GM23338 (cell line): Measurements from ENCODE around the gene FMO3. TPM values are rescaled to one million over a fixed set of nuclear protein-coding genes. Genes with fewer than 3 reads are reported as not detected.

Source experiments
- ATAC-seq: fragments of 200-7000 bp; cut with Tn5 transposase; 3 replicates; pipeline ENCODE4 v1.9.1; 2020
- DNase-seq: peaks from one replicate; pipeline ENCODE4 v3.0.0-alpha.2; 2015; ENCODE audit warnings: low spot score
- H2AFZ ChIP-seq: fragments of 200-600 bp; sonication (generic); 2 replicates; pipeline ENCODE4 v1.8.0; 2016; ENCODE audit warnings: antibody characterized with exemption, mild to moderate bottlenecking, moderate library complexity
- H3F3A ChIP-seq: fragments of 200-600 bp; sonication (generic); replicated peaks from 2 replicates; pipeline ENCODE4 v1.8.0; 2017; ENCODE audit warnings: antibody characterized with exemption, mixed run types, low read depth
- H3K27ac ChIP-seq: fragments of 200-600 bp; sonication (generic); 2 replicates; pipeline ENCODE4 v1.6.1; 2016; ENCODE audit warnings: low read depth
- H3K27me3 ChIP-seq: fragments of 200-600 bp; sonication (generic); 2 replicates; pipeline ENCODE4 v1.8.0; 2016; ENCODE audit warnings: mild to moderate bottlenecking, mixed run types, moderate library complexity; ENCODE audit not compliant: insufficient read depth
- H3K36me3 ChIP-seq: fragments of 200-600 bp; sonication (generic); 2 replicates; pipeline ENCODE4 v1.8.0; 2016; ENCODE audit warnings: mild to moderate bottlenecking; ENCODE audit not compliant: insufficient read depth
- H3K4me1 ChIP-seq: fragments of 200-600 bp; sonication (generic); 2 replicates; pipeline ENCODE4 v1.8.0; 2016; ENCODE audit warnings: mild to moderate bottlenecking, moderate library complexity; ENCODE audit not compliant: insufficient read depth
- H3K4me2 ChIP-seq: fragments of 200-600 bp; sonication (generic); 2 replicates; pipeline ENCODE4 v1.7.1; 2017; ENCODE audit warnings: mixed run types
- H3K4me3 ChIP-seq: fragments of 200-600 bp; sonication (generic); 2 replicates; pipeline ENCODE4 v1.6.1; 2016; ENCODE audit warnings: mixed run types
- H3K79me2 ChIP-seq: fragments of 200-600 bp; sonication (generic); replicated peaks from 2 replicates; pipeline ENCODE4 v1.8.0; 2017; ENCODE audit warnings: mild to moderate bottlenecking; ENCODE audit not compliant: insufficient read depth
- H3K9me2 ChIP-seq: fragments of 200-600 bp; sonication (generic); 2 replicates; pipeline ENCODE4 v1.8.0; 2017; ENCODE audit not compliant: insufficient read depth
- H4K20me1 ChIP-seq: fragments of 200-600 bp; sonication (generic); replicated peaks from 2 replicates; pipeline ENCODE4 v1.8.0; 2017; ENCODE audit warnings: mild to moderate bottlenecking; ENCODE audit not compliant: insufficient read depth
- H3K27ac Mint-ChIP-seq: 2 replicates; pipeline ENCODE4 v1.8.0; 2020; ENCODE audit warnings: inconsistent platforms, mild to moderate bottlenecking, moderate library complexity, mixed read lengths
- H3K27me3 Mint-ChIP-seq: 3 replicates; pipeline ENCODE4 v1.8.0; 2022; ENCODE audit warnings: low read depth, mild to moderate bottlenecking, moderate library complexity, mixed read lengths, inconsistent platforms; ENCODE audit not compliant: insufficient read depth, poor library complexity
- H3K36me3 Mint-ChIP-seq: 3 replicates; pipeline ENCODE4 v1.8.0; 2021; ENCODE audit warnings: low read depth, mild to moderate bottlenecking, inconsistent platforms, moderate library complexity, mixed read lengths
- H3K4me1 Mint-ChIP-seq: 3 replicates; pipeline ENCODE4 v1.8.0; 2020; ENCODE audit warnings: mild to moderate bottlenecking, inconsistent platforms, mixed read lengths
- H3K4me3 Mint-ChIP-seq: 3 replicates; pipeline ENCODE4 v1.8.0; 2021; ENCODE audit warnings: moderate library complexity, mild to moderate bottlenecking, inconsistent platforms, mixed read lengths
- H3K9me3 Mint-ChIP-seq: 3 replicates; pipeline ENCODE4 v1.8.0; 2020; ENCODE audit warnings: moderate library complexity, mild to moderate bottlenecking, inconsistent platforms, mixed read lengths
- ETS1 ChIP-seq: IDR thresholded peaks from 2 replicates; pipeline ENCODE4 v1.6.1; 2016; ENCODE audit warnings: antibody characterized with exemption
- JUNB ChIP-seq: IDR thresholded peaks from one replicate; pipeline ENCODE4 v1.6.1; 2016; ENCODE audit warnings: antibody characterized with exemption; ENCODE audit not compliant: unreplicated experiment
- POLR2AphosphoS5 ChIP-seq: IDR thresholded peaks from 2 replicates; pipeline ENCODE4 v1.6.1; 2016; ENCODE audit warnings: antibody characterized with exemption, low read depth
- ZNF331 ChIP-seq: fragments of 250-450 bp; sonication (Bioruptor Pico); IDR thresholded peaks from 2 replicates; pipeline ENCODE4 v1.5.0; 2020; ENCODE audit warnings: low read depth, mild to moderate bottlenecking, moderate library complexity
- polyA plus RNA-seq: library from polyadenylated mRNA; unstranded; fragments of >200 nt; fragmentation: Nextera tagmentation; extraction: Ambion mirVana; gene quantifications from 2 replicates; pipeline ENCODE4 v1.2.1, GENCODE V29; 2016
- total RNA-seq: library from RNA; depleted of rRNA; stranded (reverse); fragments of >200 nt; shearing (Covaris generic); gene quantifications from 2 replicates; pipeline ENCODE4 v1.2.3, GENCODE V29; 2014
- TF ChIP-seq, protein P1 (sequence below), 2 experiments: fragments of 200-600 bp in 1 of 2; sonication (generic) in 1 of 2; conservative IDR thresholded peaks; 2 replicates each; pipeline versions ENCODE4 v1.5.1 to v1.6.1; 2016 to 2017; ENCODE audit warnings: antibody characterized with exemption in 2 of 2, low read depth in 2 of 2, mild to moderate bottlenecking in 2 of 2, moderate library complexity in 1 of 2
- TF ChIP-seq, protein P2 (sequence below): fragments of 250-450 bp; sonication (Bioruptor Pico); IDR thresholded peaks from 2 replicates; pipeline ENCODE4 v1.5.0; 2020; ENCODE audit warnings: mild to moderate bottlenecking, moderate library complexity

The FMO3 gene
- total and polyA plus RNA-seq, 2 experiments from 2014 or later, result 0.26 TPM; not detected in 1

DNA sequence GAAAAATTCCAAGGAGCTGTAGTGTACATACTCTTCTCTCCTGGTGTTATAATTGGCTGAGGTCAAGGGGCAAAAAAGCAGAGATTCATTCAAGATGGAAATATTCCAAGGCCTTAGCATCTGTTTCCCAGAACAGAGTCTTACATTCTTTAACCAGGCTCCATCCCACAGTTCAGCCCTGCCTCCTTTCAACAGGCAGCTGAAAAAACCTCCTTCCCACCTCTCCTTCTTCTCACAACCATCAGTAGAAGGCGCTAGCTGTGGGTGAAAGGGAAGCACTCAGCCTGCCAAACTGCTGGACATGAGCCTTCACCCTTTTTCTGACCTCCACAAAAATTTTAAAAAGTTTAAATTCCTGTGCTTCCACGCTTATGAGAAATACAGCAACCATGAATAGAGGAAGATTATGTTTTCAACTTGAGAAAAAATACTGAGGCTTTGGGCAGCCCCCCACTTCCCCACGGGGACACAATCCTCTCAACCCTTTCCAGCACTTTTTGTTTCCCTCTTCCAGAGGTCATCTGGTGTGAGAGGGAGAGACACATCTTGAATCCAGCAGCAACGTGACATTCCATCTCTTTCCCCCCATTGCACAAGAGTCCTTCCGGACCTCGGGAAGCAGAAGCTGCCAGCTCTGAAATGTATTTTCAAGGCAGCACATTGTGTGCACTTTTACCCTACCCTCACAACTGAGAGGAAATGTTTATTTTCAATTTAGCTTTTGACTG, 51.1 kb downstream of the FMO3 start:
- Histone ChIP-seq H3K4me1 (peaks cover 20% of the 10 kb centered on the region), H4K20me1 (no peaks in the 10 kb centered on the region), H3K27ac (no peak overlapping the region), H2AFZ (peak overlapping the region; percentile 49), H3F3A (no peaks in the 10 kb centered on the region), H3K9me2 (no peaks in the 10 kb centered on the region), H3K4me2 (0 out of 2 replicates have a peak overlapping the region, but pooled peaks have one; percentile 15), H3K79me2 (no peaks in the 10 kb centered on the region), H3K36me3 (no peaks in the 10 kb centered on the region), H3K27me3 (no peaks in the 10 kb centered on the region), H3K4me3 (no peak overlapping the region)
- H3K4me1 Mint-ChIP-seq, result peaks cover 26% of the 10 kb centered on the region; the same call in 2 of the 3 replicates
- DNase-seq (peak; percentile 57), ATAC-seq (peak; percentile 87)
- no peak overlapping the region for H3K4me3 Mint-ChIP-seq
- H3K27me3 Mint-ChIP-seq, result peaks cover 2% of the 10 kb centered on the region
- H3K36me3 Mint-ChIP-seq, result no peaks in the 10 kb centered on the region
- no peak for TF ChIP-seq ETS1
- TF ChIP-seq, protein P1, sequence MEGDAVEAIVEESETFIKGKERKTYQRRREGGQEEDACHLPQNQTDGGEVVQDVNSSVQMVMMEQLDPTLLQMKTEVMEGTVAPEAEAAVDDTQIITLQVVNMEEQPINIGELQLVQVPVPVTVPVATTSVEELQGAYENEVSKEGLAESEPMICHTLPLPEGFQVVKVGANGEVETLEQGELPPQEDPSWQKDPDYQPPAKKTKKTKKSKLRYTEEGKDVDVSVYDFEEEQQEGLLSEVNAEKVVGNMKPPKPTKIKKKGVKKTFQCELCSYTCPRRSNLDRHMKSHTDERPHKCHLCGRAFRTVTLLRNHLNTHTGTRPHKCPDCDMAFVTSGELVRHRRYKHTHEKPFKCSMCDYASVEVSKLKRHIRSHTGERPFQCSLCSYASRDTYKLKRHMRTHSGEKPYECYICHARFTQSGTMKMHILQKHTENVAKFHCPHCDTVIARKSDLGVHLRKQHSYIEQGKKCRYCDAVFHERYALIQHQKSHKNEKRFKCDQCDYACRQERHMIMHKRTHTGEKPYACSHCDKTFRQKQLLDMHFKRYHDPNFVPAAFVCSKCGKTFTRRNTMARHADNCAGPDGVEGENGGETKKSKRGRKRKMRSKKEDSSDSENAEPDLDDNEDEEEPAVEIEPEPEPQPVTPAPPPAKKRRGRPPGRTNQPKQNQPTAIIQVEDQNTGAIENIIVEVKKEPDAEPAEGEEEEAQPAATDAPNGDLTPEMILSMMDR (conservative IDR thresholded peaks at IDR 0.05; ENCODE audit: low read depth in 2 of 2), result peak; percentile 53 to 72
- no peak for TF ChIP-seq POLR2AphosphoS5
- no peak for TF ChIP-seq JUNB
- TF ChIP-seq, protein P2, sequence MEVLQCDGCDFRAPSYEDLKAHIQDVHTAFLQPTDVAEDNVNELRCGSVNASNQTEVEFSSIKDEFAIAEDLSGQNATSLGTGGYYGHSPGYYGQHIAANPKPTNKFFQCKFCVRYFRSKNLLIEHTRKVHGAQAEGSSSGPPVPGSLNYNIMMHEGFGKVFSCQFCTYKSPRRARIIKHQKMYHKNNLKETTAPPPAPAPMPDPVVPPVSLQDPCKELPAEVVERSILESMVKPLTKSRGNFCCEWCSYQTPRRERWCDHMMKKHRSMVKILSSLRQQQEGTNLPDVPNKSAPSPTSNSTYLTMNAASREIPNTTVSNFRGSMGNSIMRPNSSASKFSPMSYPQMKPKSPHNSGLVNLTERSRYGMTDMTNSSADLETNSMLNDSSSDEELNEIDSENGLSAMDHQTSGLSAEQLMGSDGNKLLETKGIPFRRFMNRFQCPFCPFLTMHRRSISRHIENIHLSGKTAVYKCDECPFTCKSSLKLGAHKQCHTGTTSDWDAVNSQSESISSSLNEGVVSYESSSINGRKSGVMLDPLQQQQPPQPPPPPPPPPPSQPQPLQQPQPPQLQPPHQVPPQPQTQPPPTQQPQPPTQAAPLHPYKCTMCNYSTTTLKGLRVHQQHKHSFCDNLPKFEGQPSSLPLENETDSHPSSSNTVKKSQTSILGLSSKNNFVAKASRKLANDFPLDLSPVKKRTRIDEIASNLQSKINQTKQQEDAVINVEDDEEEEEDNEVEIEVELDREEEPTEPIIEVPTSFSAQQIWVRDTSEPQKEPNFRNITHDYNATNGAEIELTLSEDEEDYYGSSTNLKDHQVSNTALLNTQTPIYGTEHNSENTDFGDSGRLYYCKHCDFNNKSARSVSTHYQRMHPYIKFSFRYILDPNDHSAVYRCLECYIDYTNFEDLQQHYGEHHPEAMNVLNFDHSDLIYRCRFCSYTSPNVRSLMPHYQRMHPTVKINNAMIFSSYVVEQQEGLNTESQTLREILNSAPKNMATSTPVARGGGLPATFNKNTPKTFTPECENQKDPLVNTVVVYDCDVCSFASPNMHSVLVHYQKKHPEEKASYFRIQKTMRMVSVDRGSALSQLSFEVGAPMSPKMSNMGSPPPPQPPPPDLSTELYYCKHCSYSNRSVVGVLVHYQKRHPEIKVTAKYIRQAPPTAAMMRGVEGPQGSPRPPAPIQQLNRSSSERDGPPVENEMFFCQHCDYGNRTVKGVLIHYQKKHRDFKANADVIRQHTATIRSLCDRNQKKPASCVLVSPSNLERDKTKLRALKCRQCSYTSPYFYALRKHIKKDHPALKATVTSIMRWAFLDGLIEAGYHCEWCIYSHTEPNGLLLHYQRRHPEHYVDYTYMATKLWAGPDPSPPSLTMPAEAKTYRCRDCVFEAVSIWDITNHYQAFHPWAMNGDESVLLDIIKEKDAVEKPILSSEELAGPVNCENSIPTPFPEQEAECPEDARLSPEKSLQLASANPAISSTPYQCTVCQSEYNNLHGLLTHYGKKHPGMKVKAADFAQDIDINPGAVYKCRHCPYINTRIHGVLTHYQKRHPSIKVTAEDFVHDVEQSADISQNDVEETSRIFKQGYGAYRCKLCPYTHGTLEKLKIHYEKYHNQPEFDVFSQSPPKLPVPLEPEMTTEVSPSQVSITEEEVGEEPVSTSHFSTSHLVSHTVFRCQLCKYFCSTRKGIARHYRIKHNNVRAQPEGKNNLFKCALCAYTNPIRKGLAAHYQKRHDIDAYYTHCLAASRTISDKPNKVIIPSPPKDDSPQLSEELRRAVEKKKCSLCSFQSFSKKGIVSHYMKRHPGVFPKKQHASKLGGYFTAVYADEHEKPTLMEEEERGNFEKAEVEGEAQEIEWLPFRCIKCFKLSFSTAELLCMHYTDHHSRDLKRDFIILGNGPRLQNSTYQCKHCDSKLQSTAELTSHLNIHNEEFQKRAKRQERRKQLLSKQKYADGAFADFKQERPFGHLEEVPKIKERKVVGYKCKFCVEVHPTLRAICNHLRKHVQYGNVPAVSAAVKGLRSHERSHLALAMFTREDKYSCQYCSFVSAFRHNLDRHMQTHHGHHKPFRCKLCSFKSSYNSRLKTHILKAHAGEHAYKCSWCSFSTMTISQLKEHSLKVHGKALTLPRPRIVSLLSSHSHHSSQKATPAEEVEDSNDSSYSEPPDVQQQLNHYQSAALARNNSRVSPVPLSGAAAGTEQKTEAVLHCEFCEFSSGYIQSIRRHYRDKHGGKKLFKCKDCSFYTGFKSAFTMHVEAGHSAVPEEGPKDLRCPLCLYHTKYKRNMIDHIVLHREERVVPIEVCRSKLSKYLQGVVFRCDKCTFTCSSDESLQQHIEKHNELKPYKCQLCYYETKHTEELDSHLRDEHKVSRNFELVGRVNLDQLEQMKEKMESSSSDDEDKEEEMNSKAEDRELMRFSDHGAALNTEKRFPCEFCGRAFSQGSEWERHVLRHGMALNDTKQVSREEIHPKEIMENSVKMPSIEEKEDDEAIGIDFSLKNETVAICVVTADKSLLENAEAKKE (CRISPR knock-in tag), result no peak
- TF ChIP-seq ZNF331 (CRISPR knock-in tag), result no peak
- no peaks in the 10 kb centered on the region for H3K9me3 Mint-ChIP-seq
- no peak overlapping the region for H3K27ac Mint-ChIP-seq
